GM19240 (cell line): ENCODE measurements around the gene KRT39.
A peak's percentile ranks its signal among the peaks of the same experiment; 100 is the strongest.
"Not testable (repeated sequence)": the region's sequence is repeated elsewhere in the genome, so short reads cannot be mapped to it uniquely, and the experiment has no call there.

Experiments used
- DNase-seq: peaks from one replicate; pipeline ENCODE4 v3.0.0; 2011; ENCODE audit warnings: low spot score; ENCODE audit not compliant: insufficient read length

Gene KRT39

GRCh38 chr17:40940266-40940665, 26.5 kb downstream of the KRT39 start:
- DNase-seq, result no peak

- DNase-seq, result no peak
Observed at GRCh38 chr17:40938981-40939380, 27.8 kb downstream of the KRT39 start.

GRCh38 chr17:40937384-40937819, 29.3 kb downstream of the KRT39 start, which contains the start of gene KRT23:
Gene KRT23, minus strand, starts transcription at chr17:40937646. Its CDS starts 1,043 bp downstream, at chr17:40936603.
- DNase-seq, result no peak

- DNase-seq, result no peak
Observed at GRCh38 chr17:40936976-40937375, 29.8 kb downstream of the KRT39 start.

- no peak for DNase-seq
Observed at GRCh38 chr17:40936437-40936971, 30.2 kb downstream of the KRT39 start.

GRCh38 chr17:40935624-40936023, 31.1 kb downstream of the KRT39 start:
- no peak for DNase-seq

GRCh38 chr17:40932608-40933007, 34.1 kb downstream of the KRT39 start:
- no peak for DNase-seq

- no peak for DNase-seq
Observed at GRCh38 chr17:40931311-40931710, 35.4 kb downstream of the KRT39 start.

GRCh38 chr17:40926341-40926740, 40.4 kb downstream of the KRT39 start:
- no peak for DNase-seq

GRCh38 chr17:40922239-40922638, 44.5 kb downstream of the KRT39 start:
- no peak for DNase-seq

- DNase-seq, result no peak
Observed at GRCh38 chr17:40921026-40921425, 45.7 kb downstream of the KRT39 start.

GRCh38 chr17:40917116-40917515, 49.6 kb downstream of the KRT39 start:
- not testable (repeated sequence) for DNase-seq

GRCh38 chr17:40916366-40916765, 50.4 kb downstream of the KRT39 start:
- DNase-seq, result no peak

- DNase-seq, result no peak
Observed at GRCh38 chr17:40915721-40916256, 51.0 kb downstream of the KRT39 start.

GRCh38 chr17:40915199-40915661, 51.5 kb downstream of the KRT39 start:
- DNase-seq, result no peak

- DNase-seq, result no peak
Observed at GRCh38 chr17:40914075-40914855, 52.5 kb downstream of the KRT39 start.

GRCh38 chr17:40912486-40913210, 54.1 kb downstream of the KRT39 start:
- no peak for DNase-seq

- no peak for DNase-seq
Observed at GRCh38 chr17:40910441-40910841, 56.3 kb downstream of the KRT39 start.

GRCh38 chr17:40909755-40910154, 57.0 kb downstream of the KRT39 start:
- DNase-seq, result no peak

- DNase-seq, result peak; percentile 26
Observed at GRCh38 chr17:40909351-40909750, 57.4 kb downstream of the KRT39 start.
